Erythroblast (primary cell): ENCODE measurements around the gene KRT27.

Source experiments
- GATA1 ChIP-seq: IDR thresholded peaks from 2 replicates; pipeline ENCODE4 v1.6.1; 2011; ENCODE audit warnings: low read depth, mild to moderate bottlenecking, control low read depth, low read length, moderate library complexity
- POLR2A ChIP-seq: IDR thresholded peaks from 2 replicates; pipeline ENCODE4 v1.6.1; 2011; ENCODE audit warnings: mild to moderate bottlenecking, low read length

DNA sequence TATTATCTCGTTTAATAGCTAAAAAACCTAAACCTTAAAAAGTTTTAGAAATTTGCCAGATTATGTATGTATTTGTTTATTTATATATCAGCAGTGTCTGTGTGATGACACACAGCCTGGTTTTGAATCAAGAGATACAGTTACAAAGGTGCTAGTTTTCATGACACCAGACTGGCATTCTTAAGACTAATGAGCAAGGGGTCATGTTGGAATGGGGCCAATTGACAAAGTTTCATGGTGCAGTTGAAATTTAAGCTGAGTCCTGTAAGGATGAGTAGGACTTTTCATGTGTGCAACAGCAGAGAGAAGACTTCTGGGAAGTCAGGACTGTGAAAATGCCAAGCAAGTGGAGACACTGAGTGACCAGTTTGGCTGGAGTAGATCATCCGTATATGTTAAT is 43.2 kb upstream of the KRT27 start:
- no peak for TF ChIP-seq POLR2A
- no peak for TF ChIP-seq GATA1
